Measurements from ENCODE around the gene SPTSSB. TPM values are rescaled to one million over a fixed set of nuclear protein-coding genes. Genes with fewer than 3 reads are reported as not detected.

The SPTSSB gene
- total RNA-seq, 6 experiments from 2014 or later: 0.07 to 1.4 TPM; not detected in 4

GRCh38 chr3:161310649-161311423, 60.5 kb downstream of the SPTSSB start:
- no peak for DNase-seq
- 65% methylated on average over 5 of the region's 5 CpGs for WGBS (ENCODE audit: insufficient coverage, low coverage, low lambda C conversion rate, missing lambda C conversion rate)
- peak in 2 of 4 donors; percentile 38 to 40 for ATAC-seq

GRCh38 chr3:161305095-161305991, 66.0 kb downstream of the SPTSSB start:
- no peaks in the 10 kb centered on the region for H3K4me1 ChIP-seq

More at GRCh38 chr3:161310649-161311423, 60.5 kb downstream of the SPTSSB start:
- H3K27ac ChIP-seq: no peak overlapping the region
- no peaks in the 10 kb centered on the region for H3K4me1 ChIP-seq
- no peak overlapping the region for H3K4me3 ChIP-seq
- intact Hi-C loops (cut with DNase I): no loop called here
- H3K36me3 ChIP-seq: no peaks in the 10 kb centered on the region
- TF ChIP-seq POLR2A (IDR thresholded peaks at IDR 0.05) (no peak), CTCF (IDR thresholded peaks at IDR 0.05) (no peak)
- H3K27me3 ChIP-seq: no peaks in the 10 kb centered on the region
- H3K9me3 ChIP-seq: no peaks in the 10 kb centered on the region

GRCh38 chr3:161296814-161297213, 74.5 kb downstream of the SPTSSB start:
- intact Hi-C loops (cut with DNase I): no loop called here
- DNase-seq (no peak), ATAC-seq (no peak)
- Histone ChIP-seq H3K4me1 (no peaks in the 10 kb centered on the region), H3K27ac (no peak overlapping the region), H3K36me3 (no peaks in the 10 kb centered on the region), H3K9me3 (no peaks in the 10 kb centered on the region), H3K4me3 (no peak overlapping the region), H3K27me3 (no peaks in the 10 kb centered on the region)
- 80% methylated on average over 2 of the region's 3 CpGs for WGBS (ENCODE audit: insufficient coverage, low coverage, low lambda C conversion rate, missing lambda C conversion rate)
- no peak for TF ChIP-seq POLR2A (IDR thresholded peaks at IDR 0.05)
- no peak for TF ChIP-seq CTCF (IDR thresholded peaks at IDR 0.05)

More at GRCh38 chr3:161305095-161305991, 66.0 kb downstream of the SPTSSB start:
- no peaks in the 10 kb centered on the region for H3K9me3 ChIP-seq
- TF ChIP-seq CTCF (IDR thresholded peaks at IDR 0.05) (peak; percentile 58 to 71 (median 66)), POLR2A (IDR thresholded peaks at IDR 0.05) (no peak)
- H3K4me3 ChIP-seq: no peak overlapping the region
- intact Hi-C loops (cut with DNase I): no loop called here
- peak in 3 of 4 donors; percentile 37 to 44 (median 38) for ATAC-seq
- 67% methylated on average over 2 of the region's 2 CpGs for WGBS (ENCODE audit: insufficient coverage, low coverage, low lambda C conversion rate, missing lambda C conversion rate)
- no peaks in the 10 kb centered on the region for H3K27me3 ChIP-seq
- no peaks in the 10 kb centered on the region for H3K36me3 ChIP-seq
- DNase-seq: no peak
- H3K27ac ChIP-seq: no peak overlapping the region

- no peaks in the 10 kb centered on the region for H3K4me1 ChIP-seq
- TF ChIP-seq POLR2A (IDR thresholded peaks at IDR 0.05): no peak
- DNase-seq (no peak), ATAC-seq (peak in 1 of 4 donors; percentile 22)
- H3K4me3 ChIP-seq: no peak overlapping the region
- H3K27me3 ChIP-seq: no peaks in the 10 kb centered on the region
- H3K36me3 ChIP-seq: no peaks in the 10 kb centered on the region
- intact Hi-C loops (cut with DNase I): no loop called here
- H3K27ac ChIP-seq: no peak overlapping the region
- H3K9me3 ChIP-seq: no peaks in the 10 kb centered on the region
These were observed 76.0 kb downstream of the SPTSSB start for GRCh38 chr3:161295325-161295724.

Other genes with a start within 250 kb of the SPTSSB start
- gene NMD3, start 150.2 kb downstream of the SPTSSB start, total RNA-seq: 10 to 100 TPM; 33.3 to 46.7 (median 42.2) TPM
- gene OTOL1, start 125.3 kb upstream of the SPTSSB start, total RNA-seq: not detected

Data from right lobe of liver (tissue), 6 donors.